HS-5 (cell line): Measurements from ENCODE around the gene C3orf52.

ENCODE experiments used
- DNase-seq: peaks from one replicate; pipeline ENCODE4 v3.0.0-alpha.2; 2012; ENCODE audit warnings: low read depth

C3orf52 gene

DNA sequence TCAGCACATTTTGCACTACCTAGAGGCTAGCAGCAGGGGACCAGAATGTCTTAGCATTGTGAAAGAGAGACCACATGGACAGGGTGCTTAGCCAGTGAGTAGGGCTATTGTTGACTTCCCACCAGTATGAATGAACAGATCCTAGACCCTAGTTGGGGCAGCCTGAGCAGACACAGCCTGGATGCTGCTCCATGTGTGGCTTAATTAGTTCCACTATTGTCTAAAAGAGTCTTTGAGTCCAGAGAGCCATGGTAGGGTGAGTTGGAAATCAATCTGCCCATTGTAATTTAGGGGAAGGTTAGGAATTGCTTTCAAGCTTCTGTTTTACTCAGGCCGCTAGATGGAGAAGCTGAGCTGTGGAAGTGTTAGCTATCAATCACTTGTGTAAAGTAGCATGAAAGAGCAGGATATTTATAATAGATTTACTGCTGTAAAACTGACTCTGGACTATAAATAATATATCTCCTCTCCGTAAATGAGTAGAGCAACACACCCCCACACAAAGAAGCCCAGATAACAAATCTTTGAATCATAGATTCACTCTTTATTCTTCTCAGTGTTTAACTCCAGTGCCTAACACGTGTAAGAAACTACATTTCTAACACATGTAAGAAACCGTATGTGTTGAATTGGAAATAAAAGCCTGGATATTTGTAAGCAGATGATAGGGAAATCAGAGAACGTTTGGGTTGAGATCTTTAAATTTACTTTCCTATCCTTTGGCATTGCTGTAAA, 50.9 kb downstream of the C3orf52 start:
- peak; percentile 10 for DNase-seq

DNA sequence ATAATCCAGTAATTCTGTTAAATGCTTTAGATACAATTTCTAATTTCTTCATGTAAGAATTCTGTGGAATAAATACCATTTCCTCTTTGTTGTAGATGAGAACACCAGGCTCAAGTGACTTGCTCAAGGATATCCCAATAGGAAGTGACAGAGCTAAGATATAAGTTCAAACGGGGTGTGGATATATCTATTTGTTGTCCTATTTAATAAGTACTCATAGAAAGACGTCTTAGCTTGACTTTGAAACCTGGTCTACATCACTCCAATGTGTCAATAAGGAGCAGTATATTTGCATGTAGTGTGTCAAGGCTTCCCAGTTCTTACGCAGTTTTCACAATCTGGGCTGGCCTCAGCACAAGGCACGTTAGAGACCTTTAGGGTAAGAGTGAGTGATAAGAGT, 51.6 kb downstream of the C3orf52 start:
- no peak for DNase-seq

DNA sequence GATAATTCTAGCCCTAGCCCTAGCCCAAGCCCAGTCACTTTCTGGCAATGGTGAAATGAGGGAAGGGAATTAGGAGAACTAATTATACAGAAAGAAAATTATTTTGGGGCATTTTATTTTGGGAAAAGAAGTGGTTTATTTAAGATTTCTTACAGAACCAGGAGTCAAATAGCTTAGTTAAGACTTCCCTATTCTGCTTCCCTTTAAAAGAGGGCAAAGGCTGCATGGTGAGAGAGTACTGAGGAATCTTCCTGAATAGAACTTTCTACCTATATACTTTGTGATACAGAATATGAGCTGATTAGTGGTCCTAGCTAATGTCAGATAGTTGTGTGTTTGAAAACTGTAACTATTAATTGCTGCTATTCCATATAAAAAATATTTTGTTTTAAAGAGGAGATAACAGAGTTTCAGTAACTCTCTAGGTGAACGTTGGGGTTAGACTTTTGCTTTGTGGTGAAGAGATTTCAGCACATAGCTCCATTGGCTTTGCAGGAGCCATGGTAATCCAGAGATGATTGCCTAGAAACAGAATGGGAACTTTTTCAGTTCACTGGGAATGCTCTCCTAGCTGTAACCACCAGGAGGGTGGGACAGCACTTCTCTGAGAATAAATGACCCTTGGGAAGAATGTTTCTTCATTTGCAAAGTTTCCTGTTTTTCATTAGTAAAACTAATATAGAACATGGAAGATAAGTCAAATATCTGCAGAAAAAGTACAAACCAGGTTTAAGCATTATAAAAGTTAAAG, 52.2 kb downstream of the C3orf52 start:
- no peak for DNase-seq

DNA sequence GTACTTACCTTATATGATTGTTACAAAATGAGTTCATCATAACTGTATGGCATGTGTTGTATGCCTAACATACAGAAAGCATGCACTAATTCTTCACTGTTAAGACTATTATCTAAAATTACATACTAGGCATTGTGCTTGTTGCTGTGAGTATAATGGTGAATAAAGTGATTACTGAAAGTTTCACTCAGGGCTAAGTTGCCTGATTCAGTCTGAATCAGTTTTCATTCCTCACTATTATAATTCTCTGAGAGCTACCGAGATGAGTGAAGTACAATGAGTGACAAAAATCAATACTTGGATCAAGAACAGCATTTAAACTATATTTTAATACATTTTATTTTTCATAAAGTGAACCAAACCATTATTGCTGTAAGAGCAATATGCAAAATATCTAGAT, 54.4 kb downstream of the C3orf52 start:
- no peak for DNase-seq

DNA sequence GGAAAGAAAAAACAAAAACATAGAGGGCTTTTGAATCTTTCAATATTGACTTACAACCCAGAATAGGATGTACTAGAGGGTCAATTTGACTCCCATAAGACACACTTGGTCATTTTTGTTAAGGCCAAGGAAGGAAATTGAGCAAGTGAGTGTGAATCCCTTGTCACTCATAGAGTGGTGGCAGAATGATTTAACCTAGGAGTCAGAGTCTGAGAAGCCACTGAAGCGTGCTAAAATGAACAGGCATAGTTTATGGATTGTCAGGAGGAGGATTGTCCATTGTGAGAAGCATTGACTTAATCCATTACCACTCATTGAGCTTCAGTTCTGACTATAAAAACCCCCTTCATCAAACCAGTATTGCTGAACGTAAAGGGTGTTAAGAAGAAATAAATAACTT, 55.1 kb downstream of the C3orf52 start:
- no peak for DNase-seq

DNA sequence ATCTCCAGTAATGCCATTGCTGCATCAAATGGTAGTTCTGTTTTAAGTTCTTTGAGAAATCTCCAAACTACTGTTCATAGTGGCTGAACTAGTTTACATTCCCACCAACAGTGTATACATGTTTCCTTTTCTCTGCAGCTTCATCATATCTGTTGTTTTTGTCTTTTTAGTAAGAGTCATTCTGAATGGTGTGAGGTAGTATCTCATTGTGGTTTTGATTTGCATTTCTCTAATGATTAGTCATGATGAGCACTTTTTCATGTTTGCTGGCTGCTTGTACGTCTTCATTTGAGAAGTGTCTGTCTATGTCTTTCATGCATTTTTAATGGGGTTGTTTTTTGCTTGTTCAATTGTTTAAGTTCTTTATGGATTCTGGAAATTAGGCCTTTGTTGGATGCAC, 57.1 kb downstream of the C3orf52 start:
- DNase-seq, result no peak

DNA sequence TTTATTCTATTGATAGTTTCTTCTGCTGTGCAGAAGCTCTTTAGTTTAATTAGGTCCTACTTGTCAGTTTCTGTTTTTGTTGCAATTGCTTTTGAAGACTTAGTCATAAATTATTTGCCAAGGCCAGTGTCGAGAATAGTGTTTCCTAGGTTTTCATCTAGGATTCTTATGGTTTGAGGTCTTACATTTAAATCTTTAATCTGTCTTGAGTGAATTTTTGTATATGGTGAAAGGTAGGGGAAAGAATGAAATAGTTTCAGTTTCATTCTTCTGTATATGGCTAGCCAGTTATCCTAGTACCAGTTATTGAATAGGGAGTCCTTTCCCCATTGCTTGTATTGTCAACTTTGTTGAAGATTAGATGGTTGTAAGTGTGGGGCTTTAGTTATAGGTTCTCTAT, 57.5 kb downstream of the C3orf52 start:
- no peak for DNase-seq

DNA sequence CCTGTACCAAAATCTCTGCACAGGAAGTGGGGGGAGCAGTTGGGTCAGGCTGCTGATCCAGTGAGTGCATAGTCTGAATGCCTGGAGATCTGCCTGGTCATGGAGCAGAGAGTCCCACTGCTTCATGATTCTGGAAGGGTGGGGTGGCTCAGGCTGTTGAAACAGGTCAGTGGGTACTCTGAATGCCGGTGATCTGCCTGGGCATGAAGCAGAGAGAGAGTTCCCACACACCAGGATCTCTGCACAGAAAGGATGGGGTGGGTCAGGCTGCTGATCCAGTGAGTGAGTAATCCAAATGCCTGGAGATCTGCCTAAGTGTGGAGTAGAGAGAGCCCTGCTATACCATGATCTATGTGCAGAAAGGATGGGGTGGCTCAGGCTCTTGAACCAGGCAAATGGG, 62.9 kb downstream of the C3orf52 start:
- no peak for DNase-seq

DNA sequence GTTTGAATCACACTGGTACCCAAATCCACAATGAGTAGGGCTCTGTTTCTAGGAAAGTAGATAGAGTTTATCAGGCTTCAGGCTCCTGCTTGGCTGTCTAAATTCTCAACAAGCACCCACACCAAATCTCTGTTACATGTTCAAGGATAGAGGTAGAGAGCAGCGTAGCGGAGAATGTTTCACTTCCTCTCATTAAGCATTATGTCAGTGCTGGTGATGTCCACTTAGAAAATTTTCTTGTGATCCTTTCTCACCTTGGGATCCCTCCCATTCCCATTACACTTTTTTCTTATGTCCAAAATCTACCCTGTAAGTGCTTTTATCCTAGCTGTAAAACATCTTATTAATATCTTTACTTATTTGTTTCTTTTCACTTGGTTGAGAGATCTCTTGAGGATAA, 81.6 kb downstream of the C3orf52 start:
- no peak for DNase-seq
